ENCODE data around the gene CDKN2B-AS1. TPM values are rescaled to one million over a fixed set of nuclear protein-coding genes. Genes with fewer than 3 reads are reported as not detected.

The CDKN2B-AS1 gene
- total and polyA plus RNA-seq, 8 donors, result 0.18 to 1.6 (median 0.36) TPM

DNA sequence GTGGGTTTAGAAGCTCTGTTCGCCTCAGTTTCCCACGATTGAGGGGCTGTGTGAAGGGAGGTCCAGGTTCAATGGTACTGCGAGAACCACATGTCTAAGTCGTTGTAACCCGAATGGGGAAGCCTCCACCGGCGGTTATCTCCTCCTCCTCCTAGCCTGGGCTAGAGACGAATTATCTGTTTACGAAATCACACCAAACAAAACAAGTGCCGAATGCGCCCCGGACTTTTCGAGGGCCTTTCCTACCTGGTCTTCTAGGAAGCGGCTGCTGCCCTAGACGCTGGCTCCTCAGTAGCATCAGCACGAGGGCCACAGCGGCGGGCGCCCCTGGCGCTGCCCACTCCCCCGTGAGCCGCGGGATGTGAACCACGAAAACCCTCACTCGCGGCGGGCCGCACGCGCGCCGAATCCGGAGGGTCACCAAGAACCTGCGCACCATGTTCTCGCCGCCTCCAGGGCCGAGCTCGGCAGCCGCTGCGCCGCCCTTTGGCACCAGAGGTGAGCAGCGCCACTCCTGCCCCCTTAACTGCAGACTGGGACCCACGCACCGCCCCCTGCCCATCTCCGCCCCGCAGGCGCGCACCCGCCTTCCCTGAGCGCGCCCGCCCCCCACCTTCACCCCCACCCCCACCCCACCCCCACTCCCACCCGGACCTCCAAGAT lies 567 bp upstream of the CDKN2B-AS1 start, which contains the start of gene CDKN2A:
TSS of gene CDKN2A (minus strand) at position 500 of the 663 bp plus-strand sequence.
- ATAC-seq, result peak; percentile 58
- H3K9me3 ChIP-seq, result no peaks in the 10 kb centered on the region
- intact Hi-C loops (cut with DNase I), result no loop called here
- peak within 1 kb of the TSS; percentile 90 to 97 for H3K4me3 ChIP-seq
- H3K27ac ChIP-seq, result peak within 1 kb of the TSS; percentile 85 to 94
- peaks cover 33 to 83% of the 10 kb centered on the region in 2 donors for H3K27me3 ChIP-seq
- H3K36me3 ChIP-seq, result no peaks in the 10 kb centered on the region
- peaks cover 4 to 17% of the 10 kb centered on the region in 2 donors for H3K4me1 ChIP-seq
- TF ChIP-seq, protein P1, sequence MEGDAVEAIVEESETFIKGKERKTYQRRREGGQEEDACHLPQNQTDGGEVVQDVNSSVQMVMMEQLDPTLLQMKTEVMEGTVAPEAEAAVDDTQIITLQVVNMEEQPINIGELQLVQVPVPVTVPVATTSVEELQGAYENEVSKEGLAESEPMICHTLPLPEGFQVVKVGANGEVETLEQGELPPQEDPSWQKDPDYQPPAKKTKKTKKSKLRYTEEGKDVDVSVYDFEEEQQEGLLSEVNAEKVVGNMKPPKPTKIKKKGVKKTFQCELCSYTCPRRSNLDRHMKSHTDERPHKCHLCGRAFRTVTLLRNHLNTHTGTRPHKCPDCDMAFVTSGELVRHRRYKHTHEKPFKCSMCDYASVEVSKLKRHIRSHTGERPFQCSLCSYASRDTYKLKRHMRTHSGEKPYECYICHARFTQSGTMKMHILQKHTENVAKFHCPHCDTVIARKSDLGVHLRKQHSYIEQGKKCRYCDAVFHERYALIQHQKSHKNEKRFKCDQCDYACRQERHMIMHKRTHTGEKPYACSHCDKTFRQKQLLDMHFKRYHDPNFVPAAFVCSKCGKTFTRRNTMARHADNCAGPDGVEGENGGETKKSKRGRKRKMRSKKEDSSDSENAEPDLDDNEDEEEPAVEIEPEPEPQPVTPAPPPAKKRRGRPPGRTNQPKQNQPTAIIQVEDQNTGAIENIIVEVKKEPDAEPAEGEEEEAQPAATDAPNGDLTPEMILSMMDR (IDR thresholded peaks at IDR 0.05), result no peak
- DNase-seq, result peak in 2 of 4 donors; percentile 57 to 85

DNA sequence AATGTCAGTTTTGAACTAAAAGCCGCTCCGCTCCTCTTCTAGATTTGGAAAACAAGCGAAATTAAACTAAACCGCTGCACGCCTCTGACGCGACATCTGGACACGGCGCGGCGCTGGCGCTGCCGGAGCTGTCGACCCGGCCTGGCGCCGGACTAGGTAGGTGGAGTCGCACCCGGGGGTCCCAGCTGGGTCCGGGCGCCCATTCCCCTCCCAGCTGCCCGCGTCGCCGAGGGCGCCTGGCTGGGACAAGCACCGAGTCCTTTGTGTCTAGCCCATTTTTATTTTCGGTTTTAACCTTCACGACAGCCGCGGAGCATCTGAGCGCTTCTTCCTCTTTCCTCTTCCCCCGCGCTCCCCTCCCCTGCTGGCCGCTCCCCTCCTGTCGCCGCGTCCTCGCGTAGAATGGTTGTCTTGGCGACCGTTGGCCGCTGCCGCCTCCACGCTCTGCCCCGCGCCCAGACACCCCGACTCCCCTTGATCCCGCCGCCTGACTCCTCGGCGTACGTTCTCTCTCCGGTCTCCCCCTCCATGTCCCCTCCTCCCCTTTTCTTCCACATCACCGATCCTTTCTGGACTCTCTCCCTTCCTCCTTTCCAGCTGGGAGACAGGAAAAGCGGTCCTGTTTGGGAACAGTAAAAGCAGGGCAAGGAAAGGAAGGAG lies 545 bp downstream of the CDKN2B-AS1 start:
- ATAC-seq, result peak; percentile 86
- DNase-seq, result peak; percentile 43 to 94 (median 69)
- TF ChIP-seq, protein P1 (IDR thresholded peaks at IDR 0.05), result no peak
- Histone ChIP-seq H3K9me3 (no peaks in the 10 kb centered on the region), H3K36me3 (no peaks in the 10 kb centered on the region), H3K4me3 (peak overlapping the region; percentile 90 to 97), H3K27ac (peak overlapping the region; percentile 85 to 94), H3K27me3 (peaks cover 22 to 79% of the 10 kb centered on the region in 2 donors), H3K4me1 (peaks cover 4 to 17% of the 10 kb centered on the region in 2 donors)
- intact Hi-C loops (cut with DNase I), result no loop called here

- intact Hi-C loops (cut with DNase I), result no loop called here
- no peaks in the 10 kb centered on the region for H3K9me3 ChIP-seq
- H3K4me3 ChIP-seq, result peak overlapping the region; percentile 90 to 97
- H3K27ac ChIP-seq, result peak overlapping the region in 1 of 2 donors; percentile 94
- peaks cover 4 to 17% of the 10 kb centered on the region in 2 donors for H3K4me1 ChIP-seq
- TF ChIP-seq, protein P1 (IDR thresholded peaks at IDR 0.05), result no peak
- H3K27me3 ChIP-seq, result peaks cover 16 to 79% of the 10 kb centered on the region in 2 donors
- no peaks in the 10 kb centered on the region for H3K36me3 ChIP-seq
- peak; percentile 78 for ATAC-seq
- peak; percentile 31 to 91 (median 53) for DNase-seq
Observed at GRCh38 chr9:21995666-21996398, 1.2 kb downstream of the CDKN2B-AS1 start.

DNA sequence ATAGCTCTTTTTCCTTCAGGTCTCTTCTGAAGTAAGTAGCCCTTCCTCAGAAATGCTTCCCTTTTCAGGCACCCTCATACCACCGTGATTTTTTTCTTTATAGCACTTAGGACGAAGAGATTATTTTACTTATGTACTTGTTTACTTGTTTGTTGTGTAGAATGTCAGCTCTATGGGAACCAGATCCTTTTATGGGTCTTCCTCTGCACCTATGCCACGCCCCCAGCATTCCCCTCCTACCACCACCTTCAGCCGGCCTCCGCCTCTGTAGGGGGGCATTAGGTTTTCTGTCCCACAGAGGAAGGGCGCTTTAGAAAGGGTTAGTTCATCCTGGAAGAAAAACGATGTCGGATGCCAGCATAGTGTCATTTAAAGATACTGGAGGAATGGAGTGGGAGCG lies 1.8 kb downstream of the CDKN2B-AS1 start:
- no peaks in the 10 kb centered on the region for H3K36me3 ChIP-seq
- H3K27me3 ChIP-seq, result peaks cover 10 to 79% of the 10 kb centered on the region in 2 donors
- intact Hi-C loops (cut with DNase I), result no loop called here
- H3K4me1 ChIP-seq, result peaks cover 4 to 17% of the 10 kb centered on the region in 2 donors
- ATAC-seq, result no peak
- no peak overlapping the region for H3K4me3 ChIP-seq
- TF ChIP-seq, protein P1 (IDR thresholded peaks at IDR 0.05), result no peak
- DNase-seq, result no peak
- no peak overlapping the region for H3K27ac ChIP-seq
- no peaks in the 10 kb centered on the region for H3K9me3 ChIP-seq
